COLO668 (cell line): Measurements from ENCODE around the gene GAS6.
"Not testable (repeated sequence)": the region's sequence is repeated elsewhere in the genome, so short reads cannot be mapped to it uniquely, and the experiment has no call there.

Source experiments
- DNase-seq: peaks from one replicate; lab custom pipeline; 2025; ENCODE audit not compliant: unreplicated experiment; lab: John Stamatoyannopoulos, UW

GAS6 gene

DNA sequence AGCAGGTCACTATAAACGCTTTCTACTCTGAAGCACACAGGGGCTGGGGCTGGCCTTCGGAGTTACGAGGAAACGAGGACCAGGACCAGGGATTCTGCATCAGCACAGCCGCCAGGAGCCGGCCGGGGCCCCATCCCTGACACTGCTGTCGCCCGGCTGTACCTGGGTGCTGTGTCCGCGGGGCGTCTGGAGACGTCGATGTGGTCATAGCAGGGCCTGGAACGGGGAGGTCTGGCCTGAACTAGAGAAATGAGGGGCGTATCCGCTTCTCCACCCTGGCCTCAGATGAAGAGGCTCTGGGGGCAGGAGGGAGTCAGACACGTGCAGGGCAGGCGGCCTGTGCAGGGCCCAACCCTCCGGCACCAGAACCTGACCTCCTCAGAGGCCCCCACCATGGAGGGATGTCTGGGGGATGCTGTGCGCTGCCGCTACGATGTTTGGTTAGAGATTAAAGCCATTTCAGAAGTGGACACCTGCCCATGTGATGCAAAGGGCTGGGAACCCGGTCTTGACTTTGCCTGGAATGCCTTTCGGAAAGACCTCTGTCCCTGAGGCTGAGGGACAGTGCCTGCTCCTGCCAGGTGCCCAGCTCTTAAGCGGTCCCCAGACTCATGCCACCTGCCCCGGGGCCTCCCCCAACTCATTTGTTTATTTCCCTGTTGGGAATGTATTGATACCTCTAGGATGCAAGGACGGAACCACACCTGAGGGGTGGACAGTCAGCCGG, 21.4 kb downstream of the GAS6 start:
- no peak for DNase-seq

DNA sequence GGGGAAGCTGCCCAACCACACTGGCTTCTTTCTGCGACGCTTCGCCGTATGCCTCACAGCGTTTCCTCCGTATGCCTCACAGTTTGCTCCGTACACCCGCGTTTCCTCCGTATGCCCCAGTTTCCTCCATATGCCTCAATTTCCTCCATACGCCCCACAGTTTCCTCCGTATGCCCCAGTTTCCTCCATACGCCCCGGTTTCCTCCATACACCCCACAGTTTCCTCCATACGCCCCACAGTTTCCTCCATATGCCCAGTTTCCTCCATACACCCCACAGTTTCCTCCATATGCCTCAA, 22.6 kb downstream of the GAS6 start:
- no peak for DNase-seq

DNA sequence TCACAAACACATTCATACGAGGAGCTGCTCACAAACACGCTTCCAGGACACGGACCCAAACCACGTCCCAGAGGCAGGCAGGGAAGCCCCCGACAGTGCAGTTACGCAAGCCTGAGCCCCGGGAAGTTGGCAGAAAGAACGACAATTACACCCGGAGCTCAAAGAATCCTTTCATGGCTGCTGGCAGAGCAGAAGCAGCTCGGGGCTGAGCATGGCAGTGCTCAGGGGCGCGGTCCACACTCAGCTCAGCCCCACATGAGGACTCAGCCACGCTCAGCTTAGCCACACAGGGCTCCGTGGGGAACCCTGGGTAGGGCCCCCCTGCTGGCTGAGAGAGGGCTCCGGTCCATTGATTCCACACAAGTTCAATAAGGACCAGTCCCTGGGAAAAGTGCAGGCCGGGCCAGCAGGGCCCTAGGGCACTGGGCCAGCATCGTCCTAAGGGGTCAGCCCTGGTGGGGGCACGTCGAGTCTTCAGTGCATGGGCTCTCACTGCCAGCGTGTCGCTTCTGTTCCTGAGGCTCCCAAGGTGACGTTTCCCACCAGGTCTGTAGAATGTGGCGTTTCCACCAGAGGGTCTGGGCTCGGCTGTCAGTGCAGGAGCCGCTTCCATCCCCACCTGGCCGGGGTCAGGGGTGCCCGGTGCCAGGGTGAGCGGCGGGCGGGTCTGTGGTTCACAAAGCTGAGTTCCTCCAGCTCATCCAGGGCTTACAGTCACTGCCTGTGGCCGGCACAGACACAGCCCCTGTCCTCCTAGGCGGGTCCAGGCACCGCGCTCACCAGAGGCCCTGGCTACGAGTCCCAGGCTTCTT, 23.1 kb downstream of the GAS6 start:
- no peak for DNase-seq

DNA sequence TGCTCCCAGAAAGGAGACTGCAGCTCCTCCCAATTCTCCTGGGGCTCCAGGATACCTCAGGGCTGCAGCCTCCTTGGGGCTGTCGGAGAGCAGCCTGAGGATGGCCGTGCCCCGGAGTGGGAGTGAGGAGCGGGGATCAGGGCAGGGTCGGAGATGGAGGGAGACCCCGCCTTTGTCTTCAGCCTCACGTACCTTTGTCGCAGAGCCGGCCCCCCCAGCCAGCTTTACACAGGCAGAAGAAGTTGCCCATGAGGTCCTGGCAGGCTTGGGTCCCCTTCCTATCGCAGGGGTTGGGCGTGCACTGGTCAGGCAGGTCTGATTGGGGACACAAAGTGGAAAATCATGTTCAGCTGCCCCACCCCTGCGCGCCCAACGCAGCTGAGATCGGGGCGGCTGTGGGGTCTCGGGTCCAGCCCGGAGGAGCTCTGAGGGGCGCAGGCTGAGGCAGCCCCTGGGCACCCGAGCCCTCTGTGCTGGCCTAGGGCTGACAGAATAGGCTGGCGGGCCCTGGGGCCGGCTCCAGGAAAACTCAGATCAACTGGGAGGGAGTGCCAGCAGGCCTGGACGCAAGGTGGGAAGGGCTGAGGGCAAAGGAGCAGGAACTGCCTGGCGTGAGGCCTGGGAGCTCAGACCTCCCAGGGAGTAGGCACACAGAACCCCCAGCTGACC, 24.2 kb downstream of the GAS6 start:
- DNase-seq = no peak

DNA sequence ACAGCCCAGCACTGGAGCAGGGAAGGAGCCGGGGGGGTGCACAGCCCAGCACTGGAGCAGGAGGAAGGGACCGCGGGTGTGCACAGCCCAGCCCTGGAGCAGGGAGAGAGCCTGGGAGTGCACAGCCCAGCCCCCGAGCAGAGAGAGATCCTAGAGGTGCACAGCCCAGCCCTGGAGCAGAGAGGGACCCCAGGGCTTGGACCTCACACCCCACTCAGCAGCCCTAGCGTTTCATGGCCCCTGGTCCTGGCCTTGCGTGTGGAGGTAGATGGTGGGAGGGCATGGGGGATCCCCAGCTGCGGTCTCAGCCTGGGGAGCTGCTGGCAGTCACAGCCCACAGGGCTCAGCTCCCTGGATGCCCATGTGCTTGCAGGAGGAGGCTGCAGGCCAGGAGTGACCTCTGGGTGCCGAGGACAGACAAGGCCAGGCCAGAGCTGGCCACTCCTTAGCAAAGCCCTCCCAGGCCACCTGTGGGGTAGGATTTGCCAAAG, 25.1 kb downstream of the GAS6 start:
- no peak for DNase-seq

- DNase-seq = peak; percentile 87
These were observed 26.1 kb downstream of the GAS6 start for GRCh38 chr13:113837560-113838355.

- peak; percentile 77 for DNase-seq
These were observed 26.9 kb downstream of the GAS6 start for GRCh38 chr13:113836768-113837559.

DNA sequence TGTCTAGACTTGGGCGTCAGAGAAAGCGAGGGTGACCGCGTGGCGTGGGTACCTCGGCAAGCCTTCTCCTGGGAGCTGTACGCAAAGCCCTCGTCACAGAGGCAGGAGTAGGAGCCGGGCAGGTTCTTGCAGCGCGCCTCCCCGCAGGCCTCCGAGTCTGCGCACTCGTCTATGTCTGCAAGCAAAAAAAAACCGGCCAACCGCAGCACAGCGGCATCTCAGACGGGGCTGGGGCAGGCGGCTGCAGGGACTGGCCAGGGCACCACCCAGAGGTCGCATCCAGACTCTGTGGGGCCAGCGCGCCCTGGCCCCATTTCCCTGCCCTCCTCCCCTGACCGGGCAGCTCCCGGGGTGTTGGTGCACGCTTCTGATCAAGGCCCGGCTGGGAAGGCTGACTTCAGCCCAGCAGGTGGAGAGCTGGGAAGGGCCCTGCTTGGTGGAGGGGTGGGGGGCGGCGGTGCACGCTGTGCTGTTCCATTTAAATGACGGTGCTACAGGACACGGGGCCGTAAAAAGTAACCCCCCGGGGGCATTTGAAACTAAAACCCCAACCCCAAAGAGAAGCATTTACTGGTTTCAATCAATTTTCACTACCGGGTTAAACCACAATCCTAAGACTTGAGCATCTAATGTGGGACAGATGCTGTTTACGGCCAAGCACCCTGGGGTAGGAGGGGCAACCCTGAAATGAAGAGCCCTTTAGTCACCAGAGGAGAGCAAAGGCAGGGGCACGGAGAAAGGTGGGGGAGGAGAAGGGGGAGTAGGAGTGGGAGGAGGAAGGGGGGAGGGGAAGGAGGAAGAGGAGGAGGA, 28.2 kb downstream of the GAS6 start:
- no peak for DNase-seq

- no peak for DNase-seq
These were observed 29.2 kb downstream of the GAS6 start for GRCh38 chr13:113834496-113835200.

GRCh38 chr13:113834006-113834405, 29.9 kb downstream of the GAS6 start:
- not testable (repeated sequence) for DNase-seq

DNA sequence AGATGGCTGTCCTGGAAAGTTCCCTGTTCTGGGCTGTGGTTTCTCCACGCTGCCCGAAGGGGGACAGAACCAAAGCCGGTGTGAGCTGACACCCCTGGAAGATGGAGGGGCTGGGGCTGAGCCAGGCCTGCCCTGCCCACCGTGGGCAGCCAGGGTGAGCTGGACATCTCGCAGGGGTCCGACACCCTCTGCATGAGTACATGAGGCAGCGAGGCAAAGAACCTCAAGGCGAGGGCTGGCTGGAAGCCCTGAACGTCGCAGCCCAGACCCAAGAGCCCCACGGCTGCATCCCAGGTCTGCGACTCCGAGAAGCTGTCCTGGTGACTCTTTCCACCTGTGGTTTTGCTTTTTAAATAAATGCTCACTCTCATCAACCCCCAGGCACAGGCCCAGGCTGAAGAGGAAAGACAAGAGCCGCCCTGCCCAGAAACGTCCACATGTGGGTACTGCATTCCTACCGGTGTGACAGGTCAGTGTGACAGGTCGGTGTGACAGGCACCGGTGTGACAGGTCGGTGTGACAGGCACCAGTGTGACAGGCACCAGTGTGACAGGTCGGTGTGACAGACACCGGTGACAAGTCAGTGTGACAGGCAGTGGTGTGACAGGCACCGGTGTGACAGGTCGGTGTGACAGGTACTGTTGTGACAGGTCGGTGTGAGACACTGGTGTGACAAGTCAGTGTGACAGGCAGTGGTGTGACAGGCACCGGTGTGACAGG, 30.6 kb downstream of the GAS6 start:
- no peak for DNase-seq

DNA sequence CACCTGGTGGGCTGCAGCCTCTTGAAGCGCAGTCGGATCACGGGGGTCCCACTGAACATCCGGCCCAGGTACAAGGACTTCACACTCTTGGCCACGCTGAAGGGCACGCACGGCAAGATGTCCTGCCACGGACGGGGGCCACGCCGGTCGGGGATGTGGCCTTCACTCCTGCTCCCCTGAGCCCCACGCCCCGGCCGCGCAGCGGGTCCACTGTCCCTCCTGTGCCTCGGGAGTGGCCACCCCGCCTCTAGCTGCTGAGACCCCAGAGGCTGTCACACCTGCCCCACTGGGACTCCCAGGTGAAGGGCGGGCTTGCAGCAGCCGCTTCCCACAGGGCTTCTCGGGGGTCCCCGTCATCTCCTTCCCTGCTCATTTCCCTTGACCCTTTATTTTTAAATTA, 31.2 kb downstream of the GAS6 start:
- DNase-seq = no peak

DNA sequence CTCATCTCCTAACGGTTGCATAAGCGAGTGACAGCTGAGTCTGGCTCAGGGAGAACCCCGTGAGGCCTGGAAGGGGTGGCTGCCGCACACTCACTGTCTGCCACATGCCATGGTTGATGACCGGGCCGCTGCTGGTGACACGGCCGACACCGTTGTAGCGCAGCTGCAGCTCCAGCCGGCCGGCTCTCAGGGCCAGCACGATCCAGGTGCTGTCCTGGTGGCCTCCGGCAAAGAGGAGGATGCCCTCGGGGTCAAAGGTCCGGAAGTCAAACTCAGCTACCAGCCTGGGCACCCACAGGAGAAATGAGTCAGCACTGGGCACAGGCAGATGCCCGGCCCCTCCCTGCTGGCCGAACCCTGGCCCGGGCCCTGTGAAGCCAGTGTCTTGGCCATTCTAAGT, 31.7 kb downstream of the GAS6 start:
- DNase-seq = no peak

DNA sequence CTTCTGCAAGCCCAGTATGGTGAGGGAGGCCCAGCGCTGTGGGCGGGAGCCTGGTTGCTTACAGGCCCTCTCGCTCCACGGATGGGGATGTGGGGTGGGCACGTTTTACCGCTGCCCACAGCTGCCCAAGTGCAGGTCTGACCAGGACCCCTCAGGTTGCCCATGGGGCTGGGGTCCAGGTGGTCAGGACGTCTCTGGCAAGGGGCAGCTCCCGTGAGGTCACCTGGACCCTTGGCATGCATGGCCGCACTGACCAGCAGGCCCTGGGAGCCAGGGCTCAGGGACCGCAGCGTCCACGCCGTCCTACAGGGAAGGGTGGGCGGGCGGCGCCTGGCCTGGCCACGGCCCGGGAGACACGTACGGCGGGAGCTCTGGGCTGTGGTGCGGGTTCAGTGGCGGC, 32.8 kb downstream of the GAS6 start:
- no peak for DNase-seq

DNA sequence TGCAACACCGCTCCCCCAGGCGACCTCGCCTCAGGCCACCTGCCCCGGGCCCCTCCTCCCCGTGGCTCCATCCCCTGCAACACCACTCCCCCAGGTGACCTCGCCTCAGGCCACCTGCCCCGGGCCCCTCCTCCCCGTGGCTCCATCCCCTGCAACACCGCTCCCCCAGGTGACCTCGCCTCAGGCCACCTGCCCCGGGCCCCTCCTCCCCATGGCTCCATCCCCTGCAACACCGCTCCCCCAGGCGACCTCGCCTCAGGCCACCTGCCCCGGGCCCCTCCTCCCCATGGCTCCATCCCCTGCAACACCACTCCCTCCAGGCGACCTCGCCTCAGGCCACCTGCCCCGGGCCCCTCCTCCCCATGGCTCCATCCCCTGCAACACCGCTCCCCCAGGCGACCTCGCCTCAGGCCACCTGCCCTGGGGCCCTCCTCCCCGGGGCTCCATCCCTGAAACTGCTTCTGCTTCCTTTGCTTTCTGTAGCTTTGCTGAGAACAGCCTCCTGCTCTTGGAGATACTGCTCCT, 33.4 kb downstream of the GAS6 start:
- not testable (repeated sequence) for DNase-seq

- no peak for DNase-seq
These were observed 35.5 kb downstream of the GAS6 start for GRCh38 chr13:113828282-113828825.

GRCh38 chr13:113827021-113827420, 36.9 kb downstream of the GAS6 start:
- DNase-seq = no peak

DNA sequence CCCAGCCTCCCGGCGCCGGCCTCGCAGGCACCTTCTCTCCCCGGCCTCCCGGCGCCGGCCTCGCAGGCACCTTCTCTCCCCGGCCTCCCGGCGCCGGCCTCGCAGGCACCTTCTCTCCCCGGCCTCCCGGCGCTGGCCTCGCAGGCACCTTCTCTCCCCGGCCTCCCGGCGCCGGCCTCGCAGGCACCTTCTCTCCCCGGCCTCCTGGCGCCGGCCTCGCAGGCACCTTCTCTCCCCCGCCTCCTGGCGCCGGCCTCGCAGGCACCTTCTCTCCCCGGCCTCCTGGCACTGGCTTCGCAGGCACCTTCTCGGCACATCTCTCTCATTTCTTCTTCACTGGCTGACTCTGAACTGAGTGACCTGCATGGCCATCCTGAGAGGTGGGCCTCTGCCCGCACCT, 37.4 kb downstream of the GAS6 start:
- not testable (repeated sequence) for DNase-seq
